IMR-90 (cell line): ENCODE results near the gene SLX9.

ENCODE experiments used
- CEBPB ChIP-seq: IDR thresholded peaks from 2 replicates; pipeline ENCODE4 v1.6.1; 2012; ENCODE audit warnings: low read depth, low read length, improper control_type of control experiment
- CHD1 ChIP-seq: IDR thresholded peaks from 2 replicates; pipeline ENCODE4 v1.6.1; 2012; ENCODE audit warnings: low read depth, low read length, improper control_type of control experiment
- CTCF ChIP-seq: conservative IDR thresholded peaks from 2 replicates; pipeline ENCODE4 v1.5.1; 2012; ENCODE audit warnings: mild to moderate bottlenecking, low read depth, low read length, improper control_type of control experiment
- FOS ChIP-seq: fragments of 150-350 bp; IDR thresholded peaks from 2 replicates; pipeline ENCODE4 v1.6.1; 2016; ENCODE audit warnings: low read depth, low read length
- MXI1 ChIP-seq: IDR thresholded peaks from 2 replicates; pipeline ENCODE4 v1.6.1; 2012; ENCODE audit warnings: low read depth, mild to moderate bottlenecking, low read length, moderate library complexity, borderline replicate concordance
- NFE2L2 ChIP-seq: fragments of 150-350 bp; IDR thresholded peaks from 2 replicates; pipeline ENCODE4 v1.6.1; 2016; ENCODE audit warnings: low read depth, mild to moderate bottlenecking, low read length
- POLR2A ChIP-seq: IDR thresholded peaks from 2 replicates; pipeline ENCODE4 v1.6.1; 2012; ENCODE audit warnings: mild to moderate bottlenecking, low read depth, low read length
- RAD21 ChIP-seq: IDR thresholded peaks from 2 replicates; pipeline ENCODE4 v1.6.1; 2012; ENCODE audit warnings: low read length, improper control_type of control experiment
- RFX5 ChIP-seq: IDR thresholded peaks from 2 replicates; pipeline ENCODE4 v1.8.0; 2012; ENCODE audit warnings: low read depth, mild to moderate bottlenecking, low read length, moderate library complexity
- USF2 ChIP-seq: fragments of 150-350 bp; IDR thresholded peaks from 2 replicates; pipeline ENCODE4 v1.6.1; 2017; ENCODE audit warnings: mild to moderate bottlenecking, antibody characterized with exemption, low read length, low read depth

GRCh38 chr21:44973598-44973997 is 33.8 kb downstream of the SLX9 start:
- TF ChIP-seq FOS, result no peak
- no peak for TF ChIP-seq RAD21
- TF ChIP-seq POLR2A, result no peak
- no peak for TF ChIP-seq MXI1
- no peak for TF ChIP-seq CTCF
- TF ChIP-seq RFX5, result no peak
- no peak for TF ChIP-seq CEBPB
- TF ChIP-seq USF2, result no peak
- no peak for TF ChIP-seq NFE2L2
- no peak for TF ChIP-seq CHD1
